Measurements from ENCODE around the gene ARL13A.
"Not testable (repeated sequence)": the region's sequence is repeated elsewhere in the genome, so short reads cannot be mapped to it uniquely, and the experiment has no call there.

Gene ARL13A

GRCh38 chrX:100969408-100969807 lies at the start of gene ARL13A:
ARL13A (plus strand) TSS chrX:100969708; CDS start chrX:100973690, 3,982 bp downstream.
- DNase-seq, result no peak

DNA sequence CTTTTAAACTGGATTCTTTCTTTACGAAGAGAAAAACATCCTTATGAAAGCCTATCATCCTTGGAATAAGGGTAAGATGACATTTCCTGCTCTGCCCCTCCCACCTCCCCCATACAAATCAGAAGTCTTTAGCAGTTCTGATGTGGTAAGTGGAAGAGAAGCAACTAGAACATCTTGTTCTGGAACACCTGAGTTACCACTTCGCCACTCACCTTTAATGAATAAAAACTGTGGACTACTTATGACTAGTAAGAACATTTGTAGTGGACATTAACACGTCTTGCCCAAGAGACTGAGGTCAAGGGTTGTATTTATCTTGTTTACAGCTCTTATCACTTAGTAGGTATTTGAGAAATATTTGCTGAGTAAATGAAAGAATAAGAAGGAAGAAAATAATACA lies 45.1 kb upstream of the ARL13A start:
- no peak for DNase-seq

DNA sequence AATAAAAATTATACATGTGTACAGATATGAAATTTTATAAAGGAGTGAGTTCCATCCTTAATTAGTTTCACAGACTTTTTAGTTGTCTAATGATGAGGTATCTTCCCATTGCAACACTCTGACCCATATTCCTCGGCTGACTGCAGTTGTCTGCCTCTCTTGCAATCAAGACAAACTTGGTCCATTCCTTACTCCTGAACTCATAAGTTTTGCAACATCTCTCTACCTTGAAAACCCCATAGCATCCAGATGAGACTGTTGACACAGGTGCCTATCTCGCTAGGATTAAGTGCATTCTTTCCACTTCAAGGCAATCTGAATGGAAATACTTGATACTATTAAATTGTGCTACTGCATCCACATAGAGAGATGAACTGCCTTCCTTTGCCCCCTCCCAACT lies 43.1 kb upstream of the ARL13A start:
- DNase-seq, result no peak

DNA sequence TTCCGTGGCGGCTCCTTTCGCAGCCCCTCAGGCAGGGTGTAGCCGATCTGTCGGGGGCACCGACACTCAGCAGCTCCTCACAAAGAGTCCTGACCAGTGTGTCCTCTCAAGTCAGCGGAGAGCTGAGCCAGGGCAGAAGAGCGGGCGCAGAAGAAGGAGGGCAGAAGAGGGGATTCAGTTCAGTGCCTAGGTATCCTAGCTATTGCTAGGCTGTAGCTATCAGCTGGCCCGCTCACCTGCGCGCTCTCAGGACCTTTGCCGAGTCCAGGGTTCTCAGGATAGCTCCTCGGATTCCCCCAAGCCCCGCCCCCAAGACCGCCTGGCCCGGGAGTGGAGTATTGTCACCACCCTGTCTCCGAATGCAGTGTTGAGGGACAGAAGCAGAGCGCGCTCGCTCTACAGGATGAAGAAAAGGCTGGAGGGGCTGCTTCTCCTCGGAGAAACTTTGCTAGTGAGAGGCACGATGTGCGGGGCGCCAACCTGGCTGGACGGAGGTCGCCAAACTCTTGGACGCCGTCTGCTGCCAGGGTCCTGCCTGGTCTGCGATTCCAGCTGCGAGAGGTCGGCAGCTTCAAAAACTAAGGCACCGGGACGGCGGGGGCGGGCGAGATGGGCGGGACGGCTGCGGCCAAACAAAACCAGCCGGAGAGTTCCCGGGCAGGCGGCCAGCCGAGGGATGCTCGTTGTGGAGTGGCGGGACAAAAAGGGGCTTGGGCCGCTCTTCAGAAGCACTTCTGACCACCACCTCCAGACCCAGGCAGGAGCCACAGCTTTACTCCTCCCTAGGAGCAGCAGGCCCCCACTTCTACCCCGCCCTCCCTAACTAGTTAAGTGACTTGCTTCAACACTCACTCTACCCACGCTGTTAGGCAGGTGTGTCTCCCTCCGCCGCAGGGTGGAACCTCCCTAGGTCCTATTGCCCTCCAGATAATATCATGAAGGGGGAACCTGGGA lies 40.6 kb upstream of the ARL13A start, which contains the start of gene XKRX:
Gene XKRX (minus strand): TSS at position 258 of the 954 bp plus-strand sequence. CDS start 613 bp downstream, outside the sequence.
- peak; percentile 38 for DNase-seq

- peak; percentile 67 for DNase-seq
Observed at GRCh38 chrX:100931218-100931924, 38.1 kb upstream of the ARL13A start.

DNA sequence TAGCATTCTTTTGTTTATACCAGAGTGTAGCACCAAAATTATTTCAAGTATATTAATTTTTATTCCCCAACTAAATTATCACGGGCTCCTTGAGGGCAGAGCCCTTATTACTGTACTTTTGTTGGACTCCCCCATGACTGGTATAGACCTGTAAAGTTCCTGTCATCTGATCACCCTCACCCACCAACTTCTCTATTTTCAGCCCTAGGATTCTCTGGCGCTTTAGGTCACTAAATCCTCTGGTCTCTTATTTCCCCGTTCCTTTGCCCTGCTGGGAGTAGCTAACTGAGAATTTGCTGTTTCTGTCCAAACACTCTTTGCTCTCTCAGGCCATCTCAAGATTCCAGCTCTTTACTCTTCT lies 37.6 kb upstream of the ARL13A start:
- no peak for DNase-seq

DNA sequence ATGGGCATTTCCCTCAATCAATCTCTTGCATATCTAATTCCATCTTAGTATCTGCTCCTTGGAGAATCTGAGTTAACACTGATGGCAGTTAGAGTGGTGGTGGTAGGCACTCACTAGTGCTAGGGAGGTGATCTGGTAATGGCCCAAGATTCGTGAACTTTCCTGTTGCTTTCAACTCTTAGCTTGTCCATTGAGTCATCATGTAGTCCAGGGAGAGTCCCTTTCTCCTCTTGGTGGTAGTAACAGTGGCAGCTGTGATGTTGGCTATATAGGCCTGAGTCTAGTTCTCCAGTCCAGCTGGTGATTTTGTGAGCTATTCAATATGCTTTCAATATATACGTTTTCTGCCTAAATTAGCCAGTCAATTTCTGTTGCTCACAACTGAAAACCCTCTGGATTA lies 33.7 kb upstream of the ARL13A start:
- DNase-seq, result no peak

DNA sequence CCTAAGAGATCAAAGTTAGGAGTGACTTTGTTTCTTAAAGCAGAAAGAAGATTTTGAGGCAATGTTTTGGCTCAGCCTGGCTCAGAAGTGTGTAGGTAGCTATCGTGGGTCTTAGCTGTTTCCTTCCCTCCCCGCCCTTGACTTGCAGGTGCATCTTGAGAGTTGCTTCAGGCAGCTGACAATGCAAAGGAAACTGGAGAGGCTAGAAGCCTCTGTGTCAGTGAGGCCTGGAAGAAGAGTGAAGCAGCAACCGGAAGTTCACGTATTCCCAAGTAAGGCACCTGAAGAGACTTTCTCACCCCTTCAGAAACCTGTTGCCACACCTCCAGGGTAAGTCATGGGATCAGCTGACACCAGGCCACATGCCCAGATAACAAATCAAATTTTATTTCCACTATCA lies 30.2 kb upstream of the ARL13A start:
- DNase-seq, result no peak

DNA sequence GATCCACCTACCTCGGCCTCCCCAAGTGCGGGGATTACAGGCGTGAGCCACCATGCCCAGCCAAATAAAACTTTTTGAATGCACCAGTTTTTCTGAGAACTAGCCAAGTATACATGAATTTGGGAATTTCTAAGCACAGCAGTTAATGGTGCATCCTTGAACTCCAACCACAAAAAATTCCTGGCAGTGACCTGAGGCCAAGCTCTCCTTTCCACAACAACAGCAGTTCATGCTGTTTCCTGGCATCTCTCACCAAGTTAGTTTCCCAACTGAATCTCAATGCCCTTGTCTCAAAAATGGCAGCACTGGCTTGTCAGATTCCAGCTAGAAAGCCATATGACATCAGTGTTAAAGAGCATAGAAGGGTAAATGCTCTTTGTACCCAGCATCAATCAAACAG lies 24.9 kb upstream of the ARL13A start:
- no peak for DNase-seq

DNA sequence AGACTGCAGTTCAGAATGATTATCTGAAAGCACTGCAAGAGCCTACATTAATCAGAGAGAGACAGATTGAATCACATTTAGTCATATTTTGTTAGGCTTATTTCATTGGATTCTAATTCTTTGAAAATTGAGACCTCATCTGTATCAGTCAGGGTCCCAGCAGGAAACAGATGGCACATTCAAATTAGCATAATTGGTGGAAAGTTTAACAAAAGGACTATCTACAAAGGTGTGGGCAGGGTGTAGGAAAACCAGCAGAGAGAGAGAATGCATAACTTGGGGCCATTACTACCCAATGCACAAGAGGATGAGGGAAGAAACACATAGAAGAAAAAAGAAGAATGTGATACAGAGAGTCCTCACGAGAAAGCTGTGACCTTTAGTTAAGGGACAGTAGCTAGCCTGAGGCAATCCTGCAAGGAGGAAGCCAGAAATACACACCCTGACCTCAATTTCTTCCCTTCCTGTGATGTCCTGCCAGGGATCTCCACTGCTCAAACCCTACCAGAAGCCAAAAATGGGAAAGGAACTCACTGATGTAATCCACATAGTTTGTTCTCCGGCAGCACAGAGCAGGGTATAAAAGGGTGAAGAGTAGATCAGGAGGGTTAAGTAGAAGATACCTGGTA lies 23.1 kb upstream of the ARL13A start:
- no peak for DNase-seq

DNA sequence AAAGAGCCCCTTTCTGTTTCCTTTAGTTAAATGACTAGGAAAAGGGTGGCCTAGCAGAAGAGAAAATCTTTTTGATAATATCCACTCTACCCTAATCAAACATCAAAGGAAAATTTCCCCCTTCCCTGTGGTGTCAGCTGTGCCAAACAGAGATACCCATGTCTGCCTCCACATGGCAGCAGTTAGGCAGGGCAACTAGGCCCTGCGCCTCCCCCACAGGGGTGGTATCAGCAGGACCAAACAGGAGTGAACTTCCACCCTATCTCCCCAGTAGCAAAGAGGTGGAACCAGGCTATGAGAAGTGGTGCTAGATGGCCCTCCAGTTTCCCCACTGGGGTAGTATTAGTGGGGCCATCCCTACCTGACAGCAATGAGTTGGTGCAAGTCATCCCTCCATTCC lies 21.0 kb upstream of the ARL13A start:
- no peak for DNase-seq

DNA sequence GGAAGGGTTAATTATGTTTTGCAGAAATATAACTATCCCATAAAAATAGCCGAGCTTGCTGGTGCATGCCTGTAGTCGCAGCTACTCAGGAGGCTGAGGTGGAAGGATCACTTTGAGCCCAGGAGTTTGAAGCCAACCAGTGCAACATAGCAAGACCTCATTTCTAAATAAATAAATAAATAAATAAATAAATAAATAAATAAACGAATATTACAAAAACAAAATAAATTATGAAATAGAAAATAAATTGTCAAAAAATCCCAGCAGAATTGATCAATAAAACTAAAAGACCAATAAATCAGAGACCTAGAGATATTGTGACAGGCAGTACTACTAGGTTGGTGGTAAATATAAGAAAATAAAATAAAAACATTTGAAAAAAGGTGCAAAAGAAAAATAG lies 6.7 kb upstream of the ARL13A start:
- no peak for DNase-seq

DNA sequence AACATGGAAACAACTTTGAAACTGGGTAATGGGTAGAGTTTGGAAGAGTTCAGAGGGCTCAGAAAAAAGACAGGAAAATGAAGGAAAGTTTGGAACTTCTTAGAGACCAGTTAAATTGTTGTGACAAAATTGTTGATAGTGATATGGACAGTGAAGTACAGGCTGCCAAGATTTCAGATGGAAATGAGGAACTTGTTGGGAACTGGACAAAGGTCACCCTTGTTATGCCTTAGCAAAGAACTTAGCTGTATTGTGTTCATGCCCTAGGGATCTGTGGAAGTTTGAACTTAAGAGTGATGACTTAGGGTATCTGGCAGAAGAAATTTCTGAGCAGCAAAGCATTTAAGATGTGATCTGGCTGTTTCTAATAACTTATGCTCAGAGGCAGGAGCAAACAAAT lies 5.1 kb upstream of the ARL13A start:
- DNase-seq, result no peak

DNA sequence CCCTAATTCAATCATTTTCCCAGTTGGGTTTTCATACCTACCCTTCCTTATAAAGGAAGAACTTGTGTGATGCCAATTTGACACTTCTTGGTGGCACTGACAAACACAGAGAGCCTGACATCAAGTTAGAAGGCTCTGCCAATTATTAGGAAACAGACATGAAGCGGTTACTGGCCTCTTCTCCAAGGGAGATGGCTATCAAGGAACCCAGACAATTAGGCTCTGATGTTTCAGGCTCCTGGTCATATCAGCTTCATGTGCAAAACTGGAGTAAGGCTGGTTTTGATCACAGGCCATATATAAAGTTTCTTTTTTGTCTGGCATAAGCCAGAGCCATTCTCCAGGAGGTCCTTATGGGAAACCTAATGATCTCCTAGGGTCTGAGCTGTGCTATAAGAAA lies 428 bp downstream of the ARL13A start:
- no peak for DNase-seq

- no peak for DNase-seq
Observed at GRCh38 chrX:100973411-100973810, 3.9 kb downstream of the ARL13A start.

DNA sequence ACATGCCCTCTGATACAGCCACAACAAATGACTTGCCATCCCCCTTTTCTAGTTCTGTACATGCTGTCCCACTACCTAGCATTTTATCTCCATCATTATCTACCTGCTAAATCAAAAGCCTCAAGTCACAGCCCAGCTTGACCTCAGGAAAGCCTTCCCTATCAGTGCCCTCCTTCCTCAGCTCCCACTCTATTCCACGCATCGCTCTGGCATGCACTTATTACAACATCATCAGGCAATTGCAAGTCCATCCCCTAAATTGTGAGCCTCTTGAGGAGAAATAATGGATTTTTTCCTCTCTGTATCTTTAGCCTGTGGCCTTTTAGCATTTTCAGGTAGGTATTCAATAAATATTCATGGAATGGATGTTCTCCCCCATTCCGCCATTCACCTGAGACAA lies 5.7 kb downstream of the ARL13A start:
- DNase-seq, result no peak

DNA sequence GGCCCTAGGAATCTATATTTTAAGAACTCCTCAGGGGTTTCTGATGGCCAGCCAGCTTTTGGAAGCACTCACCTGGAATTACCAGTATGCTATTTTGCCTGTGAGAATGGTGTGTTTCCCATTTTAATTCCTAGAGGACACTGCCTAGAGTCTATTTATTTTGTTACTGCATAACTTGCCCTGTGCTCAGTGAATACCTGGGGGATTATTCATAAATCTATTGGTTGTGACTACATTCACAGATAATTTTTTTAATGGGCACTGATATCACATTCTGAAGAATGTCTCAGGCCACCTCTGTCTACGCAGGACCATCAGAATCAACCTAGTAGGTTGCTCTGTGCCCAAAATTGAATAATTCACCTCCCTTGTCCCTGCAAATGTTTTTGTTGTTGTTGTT lies 6.7 kb downstream of the ARL13A start:
- no peak for DNase-seq

- peak; percentile 11 for DNase-seq
Observed at GRCh38 chrX:100979881-100980607, 10.5 kb downstream of the ARL13A start.

DNA sequence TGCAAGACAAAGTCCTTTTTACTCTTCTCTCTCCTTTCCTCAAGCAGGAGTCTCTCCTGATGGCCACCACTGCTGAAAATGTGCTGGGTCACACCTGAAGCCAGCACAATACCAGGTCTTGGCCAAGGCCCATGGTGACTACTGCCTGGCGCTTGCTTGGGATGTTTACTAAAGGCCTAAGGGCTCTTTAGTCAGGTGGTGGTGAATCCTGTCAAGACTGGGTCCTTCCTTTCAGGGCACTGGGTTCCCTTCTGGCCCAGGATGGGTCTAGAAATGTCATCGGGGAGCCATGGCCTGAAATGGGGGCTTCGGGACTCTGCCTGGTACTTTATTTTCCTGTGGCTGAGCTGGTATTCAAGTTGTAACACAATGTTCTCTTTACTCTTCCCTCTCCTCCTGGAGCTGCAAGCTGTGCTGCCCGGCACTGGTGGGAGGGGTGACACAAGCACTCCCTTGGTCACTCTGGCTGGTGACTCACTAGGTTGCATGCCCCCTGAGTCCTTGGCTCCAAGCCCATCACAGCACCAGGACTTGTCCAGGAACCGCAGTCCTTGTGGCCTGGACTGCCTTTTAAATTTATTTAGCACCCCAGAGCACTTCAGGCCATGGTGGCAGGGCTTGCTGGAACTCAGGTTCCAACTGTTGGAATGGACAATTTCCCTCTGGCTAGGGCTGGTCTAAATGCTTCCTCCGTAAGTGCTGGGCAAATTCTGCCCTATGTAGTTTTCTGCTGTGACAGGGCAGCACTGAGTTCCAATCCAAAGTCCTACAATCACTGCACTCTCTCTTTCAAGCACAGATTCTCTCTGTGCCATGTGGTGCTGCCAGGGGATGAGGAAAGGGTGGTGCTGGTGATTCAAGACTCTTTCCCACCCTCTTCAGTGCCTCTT lies 11.3 kb downstream of the ARL13A start:
- no peak for DNase-seq

GRCh38 chrX:100981498-100981845 lies 12.0 kb downstream of the ARL13A start:
- not testable (repeated sequence) for DNase-seq

DNA sequence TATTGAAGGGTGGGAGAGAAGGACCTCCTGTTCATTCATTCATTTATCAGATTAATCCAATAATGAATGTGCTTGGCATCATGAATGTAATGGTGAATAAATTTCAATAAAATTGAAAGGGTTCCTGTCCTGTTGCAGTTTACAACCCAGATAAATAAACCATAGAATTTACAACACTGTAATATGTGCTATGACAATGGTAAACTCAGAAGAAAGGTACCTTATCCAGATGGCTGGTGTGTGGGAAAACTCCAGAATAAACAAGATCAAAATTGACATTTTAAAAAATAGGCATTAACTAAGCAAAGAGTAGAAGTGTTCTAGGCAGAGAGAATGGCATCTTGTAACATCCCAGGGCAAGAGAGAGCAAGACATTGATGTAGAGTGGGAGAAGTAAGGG lies 15.3 kb downstream of the ARL13A start:
- DNase-seq, result no peak

DNA sequence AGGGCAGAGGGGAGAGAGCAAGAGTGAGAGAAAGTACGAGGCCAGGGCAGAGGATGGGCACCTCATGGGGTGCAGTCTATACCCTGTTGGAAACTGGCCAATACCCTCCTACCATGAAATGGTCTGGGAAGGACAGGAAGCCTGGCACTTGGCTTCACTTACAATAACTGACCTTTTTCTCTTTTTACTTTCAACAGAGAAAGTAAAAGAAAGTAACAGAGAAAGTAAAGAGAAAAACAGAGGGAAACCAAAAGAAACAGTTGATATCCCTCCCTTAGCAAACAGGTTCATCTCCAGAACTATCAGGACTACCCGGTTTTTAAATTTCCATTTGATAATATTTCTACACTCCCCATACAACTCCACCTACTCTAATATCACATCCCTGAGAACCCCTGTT lies 20.6 kb downstream of the ARL13A start:
- no peak for DNase-seq

All from activated CD4-positive, alpha-beta T cell treated with anti-CD3 and anti-CD28 coated beads, Interleukin-10, Interleukin-2, amounts not matched to agents 100 ng/mL and 50 ng/mL, durations not matched to agents 16 hours and 8 hours (primary cell).